GM08714 (cell line): Measurements from ENCODE around the gene ATRN.
"Not testable (repeated sequence)": the region's sequence is repeated elsewhere in the genome, so short reads cannot be mapped to it uniquely, and the experiment has no call there.

ENCODE experiments used
- H3K4me3 ChIP-seq: fragments of 200-500 bp; sonication (Bioruptor generic); 2 replicates; pipeline ENCODE4 v1.5.1; 2014; ENCODE audit warnings: mild to moderate bottlenecking, low read length, inconsistent platforms
- ZNF274 ChIP-seq: IDR thresholded peaks from 2 replicates; pipeline ENCODE4 v1.6.1; 2012; ENCODE audit warnings: mild to moderate bottlenecking, low read depth, low read length

ATRN gene

DNA sequence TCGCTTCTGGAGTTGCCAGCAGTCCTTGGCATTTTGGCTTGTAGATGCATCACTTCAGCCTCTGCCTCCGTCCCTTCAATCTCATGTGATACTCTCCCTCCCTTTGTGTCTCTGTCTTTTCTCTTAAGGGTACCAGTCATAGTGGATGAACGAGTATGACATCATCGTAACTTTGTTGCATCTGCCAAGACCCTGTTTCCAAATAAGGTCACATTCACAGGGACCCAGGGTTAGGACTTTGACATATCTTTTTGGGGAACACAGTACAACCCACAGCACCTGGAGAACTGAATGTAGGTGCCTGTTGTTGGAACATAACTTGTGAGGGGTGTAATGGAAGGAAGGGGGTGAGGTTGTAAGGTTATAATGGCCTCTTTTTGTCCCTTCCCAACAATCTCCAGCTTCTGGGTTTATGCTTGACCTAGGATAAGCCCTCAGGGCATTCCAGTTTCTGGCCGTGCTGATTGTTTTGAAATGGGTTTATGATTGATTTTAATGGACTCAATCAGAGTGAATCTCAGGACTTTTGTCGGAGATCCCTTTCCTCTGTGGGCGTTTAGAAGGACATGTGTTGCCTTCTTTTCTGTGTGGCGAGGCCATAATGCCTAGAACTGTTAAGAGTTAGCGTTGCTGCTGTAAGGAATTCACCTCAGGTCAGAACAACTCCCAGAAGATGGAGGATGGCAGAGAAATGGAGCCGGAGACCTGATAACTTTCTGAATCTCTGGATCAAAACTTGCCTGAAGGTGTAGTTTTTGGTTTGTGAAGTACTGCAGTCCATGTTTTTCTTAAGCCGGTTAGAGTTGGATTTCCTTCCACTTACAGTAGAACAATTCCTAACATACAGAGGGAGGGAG is 9.2 kb downstream of the ATRN start:
- no peak for TF ChIP-seq ZNF274
- H3K4me3 ChIP-seq = no peak overlapping the region

DNA sequence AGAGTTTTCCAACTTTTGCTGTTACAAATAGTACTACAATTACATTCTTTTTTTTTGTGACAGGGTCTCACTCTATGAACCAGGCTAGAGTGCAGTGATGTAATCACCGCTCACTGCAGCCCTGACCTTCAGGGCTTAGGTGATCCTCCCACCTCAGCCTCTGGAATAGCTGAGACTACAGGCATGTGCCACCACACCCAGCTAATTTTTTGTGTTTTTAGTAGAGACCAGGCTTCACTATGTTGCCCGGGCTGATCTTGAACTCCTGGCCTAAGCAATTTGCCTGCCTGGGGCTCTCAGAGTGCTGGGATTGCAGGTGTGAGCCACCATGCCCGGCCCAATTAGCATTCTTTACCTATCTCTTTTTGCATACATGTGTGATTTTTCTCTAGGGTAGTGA is 12.5 kb downstream of the ATRN start:
- TF ChIP-seq ZNF274 = no peak
- no peak overlapping the region for H3K4me3 ChIP-seq

DNA sequence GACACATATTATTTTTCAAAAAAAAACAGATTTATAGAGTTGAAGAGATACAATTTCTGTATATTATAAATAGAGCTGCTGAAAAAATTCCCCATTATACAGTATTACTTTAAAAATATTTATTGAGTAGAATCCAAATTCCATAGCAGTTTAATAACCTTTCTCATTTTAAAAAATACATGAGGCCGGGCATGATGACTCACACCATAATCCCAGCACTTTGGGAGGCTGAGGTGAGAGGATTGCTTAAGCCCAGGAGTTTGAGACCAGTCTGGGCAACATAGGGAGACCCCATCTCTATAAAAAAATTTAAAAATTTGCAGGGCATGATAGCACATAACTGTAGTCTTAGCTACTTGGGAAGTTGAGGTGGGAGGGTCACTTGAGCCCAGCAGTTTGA is 13.0 kb downstream of the ATRN start:
- no peak for TF ChIP-seq ZNF274
- H3K4me3 ChIP-seq = no peak overlapping the region

DNA sequence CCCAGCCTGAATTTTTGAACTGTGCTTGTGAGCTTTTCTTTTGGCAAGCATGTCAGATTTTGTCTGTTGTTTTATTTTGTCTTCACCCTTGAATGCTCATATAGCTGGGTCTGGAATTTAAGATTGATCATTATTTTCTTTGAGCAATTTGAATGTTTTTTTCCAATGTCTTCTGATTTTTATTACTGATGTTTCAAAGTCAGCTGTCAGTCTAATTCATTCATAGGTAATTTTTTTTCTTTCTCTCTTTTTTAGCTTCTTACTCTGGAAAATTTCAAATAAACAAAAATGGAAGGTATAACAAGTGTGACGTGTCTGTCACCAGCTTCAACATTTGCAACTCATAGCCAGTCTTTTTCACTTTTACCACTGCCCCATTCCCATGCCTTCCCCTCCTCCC is 15.1 kb downstream of the ATRN start:
- TF ChIP-seq ZNF274 = no peak
- no peak overlapping the region for H3K4me3 ChIP-seq

DNA sequence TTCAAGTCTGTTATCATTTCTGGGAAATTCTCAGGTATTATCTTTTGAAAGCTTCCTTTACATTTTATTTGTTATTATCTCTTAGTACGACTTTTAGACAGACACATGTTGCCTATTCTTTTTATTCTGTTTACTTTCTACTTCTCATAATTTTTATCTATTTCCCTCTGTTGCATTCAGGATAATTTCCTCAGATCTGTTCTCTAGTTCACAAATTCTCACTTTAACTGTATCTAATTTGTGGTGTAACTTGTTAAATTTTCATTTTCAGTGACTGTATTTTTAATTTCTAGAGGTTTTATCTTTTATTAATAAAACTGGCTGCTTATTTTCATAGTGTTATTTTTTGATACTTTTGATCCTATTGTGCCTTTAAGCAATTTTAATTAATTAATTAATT is 16.0 kb downstream of the ATRN start:
- TF ChIP-seq ZNF274 = no peak
- no peak overlapping the region for H3K4me3 ChIP-seq

DNA sequence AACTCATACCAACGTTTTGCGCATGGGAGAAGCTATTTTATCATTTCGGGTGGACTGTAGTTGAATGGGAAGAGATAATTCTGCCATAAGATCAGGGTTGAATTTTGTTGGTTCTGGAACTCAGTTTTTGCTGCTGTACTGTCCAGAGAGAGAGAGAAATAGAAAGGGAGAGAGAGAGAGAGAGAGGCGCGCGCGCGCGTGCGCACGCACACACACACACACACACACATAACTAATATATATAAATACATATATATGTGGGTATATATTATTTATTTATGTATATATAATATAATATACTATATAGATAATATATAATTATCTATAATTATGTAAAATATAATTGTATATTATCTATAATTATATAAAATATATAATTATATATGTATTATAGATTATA is 21.9 kb downstream of the ATRN start:
- no peak overlapping the region for H3K4me3 ChIP-seq
- no peak for TF ChIP-seq ZNF274

DNA sequence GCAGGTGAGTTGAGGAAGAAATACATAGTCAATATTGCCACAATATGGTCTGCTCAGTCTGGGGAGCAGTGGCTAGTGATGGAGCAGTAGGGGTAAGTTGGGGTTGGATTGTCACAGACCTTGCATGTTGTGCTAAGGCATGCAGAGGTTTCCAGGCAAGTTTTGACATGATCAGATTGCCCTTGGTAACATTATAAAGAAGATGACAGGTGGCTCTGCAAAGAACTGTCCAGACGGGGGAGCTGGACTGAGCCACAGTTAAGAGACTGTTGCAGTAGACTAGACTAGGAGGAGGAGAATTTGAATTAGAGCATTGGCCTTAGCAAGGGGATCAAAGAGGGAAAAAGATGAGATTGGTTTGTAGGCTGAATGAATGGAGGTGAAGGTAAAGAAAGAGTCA is 23.4 kb downstream of the ATRN start:
- TF ChIP-seq ZNF274 = no peak

DNA sequence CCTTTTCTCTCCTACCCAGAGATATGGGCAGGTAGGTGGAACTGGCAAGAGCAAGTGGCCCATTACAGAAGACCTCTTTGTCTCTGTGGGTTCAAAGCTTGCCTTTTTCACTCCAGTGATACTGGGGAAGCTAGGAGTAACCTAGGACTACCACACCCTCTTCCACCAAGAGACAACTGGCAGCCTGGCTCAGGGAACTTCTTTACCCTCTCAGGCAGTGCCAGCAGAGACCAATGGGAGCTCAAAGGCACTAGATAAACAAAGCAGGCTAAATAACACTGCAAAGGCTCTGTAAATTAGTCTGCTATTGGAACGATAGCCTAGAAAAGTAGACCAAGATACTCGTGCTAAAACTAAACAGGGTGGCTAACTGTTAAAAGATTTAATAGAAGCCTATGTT is 32.1 kb downstream of the ATRN start:
- no peak for TF ChIP-seq ZNF274
- H3K4me3 ChIP-seq = no peak overlapping the region

More for the DNA sequence above, 23.4 kb downstream of the ATRN start:
- H3K4me3 ChIP-seq = no peak overlapping the region

DNA sequence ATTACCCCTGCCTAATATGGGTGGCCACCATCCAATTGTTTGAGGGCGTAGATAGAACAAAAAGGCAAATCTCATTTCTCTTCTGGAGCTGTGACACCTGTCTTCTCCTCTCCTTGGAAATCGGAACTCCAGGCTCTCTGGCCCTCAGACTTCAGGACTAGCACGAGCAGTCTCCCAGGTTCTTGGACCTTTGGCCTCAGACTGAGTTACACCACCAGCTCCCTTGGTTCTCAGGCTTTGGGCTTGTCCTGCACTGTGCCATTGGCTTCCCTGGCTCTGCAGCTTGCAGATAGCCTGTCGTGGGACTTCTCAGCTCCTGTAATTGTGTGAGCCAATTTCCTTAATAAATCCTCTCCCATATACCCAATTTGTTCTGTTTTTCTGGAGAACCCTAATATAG is 34.3 kb downstream of the ATRN start:
- TF ChIP-seq ZNF274 = no peak
- H3K4me3 ChIP-seq = no peak overlapping the region

DNA sequence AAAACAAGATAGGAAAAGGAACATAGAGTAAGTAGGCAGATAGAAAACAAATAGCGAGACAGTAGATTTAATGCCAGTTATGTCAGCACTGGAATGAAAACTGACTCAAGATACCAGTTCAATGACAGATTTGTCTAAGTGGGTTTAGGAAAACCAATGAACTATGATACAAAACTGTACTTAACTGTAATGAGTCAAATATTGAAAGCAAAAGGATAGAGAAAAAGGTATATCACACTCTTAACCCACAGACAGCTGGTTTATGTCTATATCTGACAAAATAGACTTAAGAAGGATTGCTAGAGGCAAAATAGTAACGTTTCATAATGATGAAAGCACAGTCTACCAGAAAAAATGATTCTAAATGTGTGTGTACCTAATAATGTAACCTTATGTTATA is 38.2 kb downstream of the ATRN start:
- no peak overlapping the region for H3K4me3 ChIP-seq

DNA sequence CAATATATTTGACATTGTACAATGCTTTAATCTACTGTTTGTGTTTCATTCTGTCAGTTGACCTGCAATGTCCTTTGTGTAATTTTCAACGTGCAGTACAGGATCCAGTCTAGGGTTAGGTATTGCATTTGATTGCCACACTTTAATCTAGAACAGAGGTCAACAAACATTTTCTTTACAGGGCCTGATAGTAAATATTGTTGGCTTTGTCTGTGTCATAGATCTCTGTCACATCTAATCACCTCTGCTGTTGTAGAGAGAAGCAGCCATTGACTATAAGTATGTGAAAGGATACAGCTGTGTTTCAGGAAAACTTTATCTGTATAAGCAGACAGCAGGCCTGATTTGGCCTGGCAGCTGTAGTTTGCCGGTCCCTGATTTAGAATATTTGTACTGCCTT is 39.3 kb downstream of the ATRN start:
- no peak overlapping the region for H3K4me3 ChIP-seq
- no peak for TF ChIP-seq ZNF274

More for the DNA sequence above, 38.2 kb downstream of the ATRN start:
- no peak for TF ChIP-seq ZNF274

DNA sequence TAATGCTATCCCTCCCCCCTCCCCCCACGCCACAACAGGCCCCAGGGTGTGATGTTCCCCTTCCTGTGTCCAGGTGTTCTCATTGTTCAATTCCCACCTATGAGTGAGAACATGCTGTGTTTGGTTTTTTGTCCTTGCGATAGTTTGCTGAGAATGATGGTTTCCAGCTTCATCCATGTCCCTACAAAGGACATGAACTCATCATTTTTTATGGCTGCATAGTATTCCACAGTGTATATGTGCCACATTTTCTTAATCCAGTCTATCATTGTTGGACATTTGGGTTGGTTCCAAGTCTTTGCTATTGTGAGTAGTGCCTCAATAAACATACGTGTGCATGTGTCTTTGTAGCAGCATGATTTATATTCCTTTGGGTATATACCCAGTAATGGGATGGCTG is 41.4 kb downstream of the ATRN start:
- not testable (repeated sequence) for H3K4me3 ChIP-seq

DNA sequence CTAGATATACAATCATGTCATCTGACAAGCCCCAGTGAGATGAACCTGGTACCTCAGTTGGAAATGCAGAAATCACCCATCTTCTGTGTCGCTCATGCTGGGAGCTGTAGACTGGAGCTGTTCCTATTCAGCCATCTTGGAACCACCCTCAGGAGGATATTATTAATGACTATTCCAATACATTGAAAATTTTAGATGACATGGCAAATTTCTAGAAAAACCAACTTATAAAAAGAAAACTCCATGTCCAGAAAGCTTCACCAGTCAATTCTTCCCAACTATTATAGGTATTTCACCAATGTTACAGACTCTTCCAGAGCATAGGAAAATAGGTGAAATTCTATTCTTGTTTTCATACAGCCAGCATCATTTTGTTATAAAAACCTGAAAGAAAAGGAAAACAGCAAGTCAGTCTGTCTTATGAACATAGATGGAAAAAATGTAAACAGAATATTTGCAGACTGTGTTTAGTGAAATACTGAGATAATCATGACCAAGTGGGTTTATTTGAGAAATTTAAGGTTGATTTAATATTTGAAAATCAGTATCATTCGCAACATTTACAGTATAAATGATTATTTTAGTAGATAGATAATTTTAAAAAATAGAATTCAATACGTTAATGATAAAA is 43.3 kb downstream of the ATRN start:
- H3K4me3 ChIP-seq = no peak overlapping the region
- no peak for TF ChIP-seq ZNF274

DNA sequence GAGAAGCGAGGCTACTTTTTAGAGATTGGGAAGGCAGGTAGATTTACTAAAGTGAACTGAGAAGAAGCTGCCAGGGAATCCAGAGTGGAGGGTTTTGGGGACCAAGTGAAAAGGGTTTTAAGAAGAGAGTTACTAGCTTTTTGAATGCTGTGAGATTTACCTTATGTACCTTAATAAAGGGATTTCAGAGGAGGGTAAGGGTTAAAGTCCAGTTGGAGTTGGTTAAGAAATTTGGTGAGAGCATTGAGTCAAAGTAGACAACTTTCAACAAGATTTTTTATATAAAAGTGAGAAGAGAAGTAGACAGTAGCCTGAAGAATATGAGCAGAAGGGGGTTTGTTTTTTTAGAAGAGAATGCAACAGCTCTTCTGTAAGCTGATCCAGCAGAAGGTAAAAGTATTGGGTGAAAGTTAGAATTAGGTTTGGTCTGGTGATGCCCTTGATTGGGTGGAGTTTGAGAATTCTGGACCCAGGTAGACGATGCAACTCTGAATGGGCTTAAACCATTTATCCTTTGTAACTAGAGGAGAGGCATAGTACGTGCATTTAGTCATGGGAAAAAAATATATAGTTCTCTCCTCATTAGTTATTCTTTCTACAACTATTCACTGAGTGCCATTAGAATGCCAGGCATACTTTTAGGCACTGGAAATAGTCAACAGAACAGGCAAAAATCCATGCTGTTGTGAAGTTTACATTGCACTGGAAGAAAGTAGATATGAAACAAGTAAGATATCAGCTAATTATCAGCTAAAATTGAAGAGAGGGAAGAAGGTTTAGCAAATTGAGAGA is 44.8 kb downstream of the ATRN start:
- no peak overlapping the region for H3K4me3 ChIP-seq
- no peak for TF ChIP-seq ZNF274

DNA sequence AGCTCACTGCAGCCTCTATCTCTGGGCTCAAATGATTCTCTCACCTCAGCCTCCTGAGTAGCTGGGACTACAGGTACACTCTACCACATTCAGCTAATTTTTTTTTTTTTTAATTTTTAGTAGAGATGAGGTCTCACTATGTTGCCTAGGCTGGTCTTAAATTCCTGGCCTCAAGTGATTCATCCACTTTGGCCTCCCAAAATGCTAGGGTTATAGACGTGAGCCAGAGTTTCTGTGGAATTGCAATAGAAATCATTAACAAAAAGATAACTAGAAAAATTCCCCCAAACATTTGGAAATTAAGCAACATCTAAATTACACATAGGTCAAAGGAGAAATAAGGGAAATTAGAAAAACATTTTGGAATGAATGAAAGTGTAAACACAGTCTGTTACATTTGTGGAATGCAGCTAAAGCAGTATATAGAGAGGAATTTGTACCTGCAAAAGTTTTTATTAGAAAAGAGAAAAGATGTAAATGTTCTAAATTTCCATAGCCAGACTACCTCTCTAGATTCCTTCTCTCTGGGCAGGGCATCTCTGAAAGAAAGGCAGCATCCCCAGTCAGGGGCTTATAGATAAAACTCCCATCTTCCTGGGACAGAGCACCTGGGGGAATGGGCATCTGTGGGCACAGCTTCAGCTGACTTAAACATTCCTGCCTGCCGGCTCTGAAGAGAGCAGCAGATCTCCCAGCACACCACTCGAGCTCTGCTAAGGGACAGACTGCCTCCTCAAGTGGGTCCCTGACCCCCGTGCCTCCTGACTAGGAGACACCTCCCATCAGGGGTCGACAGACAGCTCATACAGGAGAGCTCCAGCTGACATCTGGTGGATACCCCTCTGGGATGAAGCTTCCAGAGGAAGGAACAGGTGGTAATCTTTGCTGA is 51.3 kb downstream of the ATRN start:
- no peak overlapping the region for H3K4me3 ChIP-seq
- no peak for TF ChIP-seq ZNF274

DNA sequence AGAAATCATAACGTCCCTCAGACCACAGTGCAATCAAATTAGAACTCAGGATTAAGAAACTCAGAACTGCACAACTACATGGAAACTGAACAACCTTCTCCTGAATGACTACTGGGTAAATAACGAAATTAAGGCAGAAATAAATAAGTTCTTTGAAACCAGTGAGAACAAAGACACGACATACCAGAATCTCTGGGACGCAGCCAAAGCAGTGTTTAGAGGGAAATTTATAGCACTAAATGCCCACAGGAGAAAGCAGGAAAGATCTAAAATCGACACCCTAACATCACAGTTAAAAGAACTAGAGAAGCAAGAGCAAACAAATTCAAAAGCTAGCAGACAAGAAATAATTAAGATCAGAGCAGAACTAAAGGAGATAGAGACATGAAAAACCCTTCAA is 53.9 kb downstream of the ATRN start:
- not testable (repeated sequence) for H3K4me3 ChIP-seq
